GM18505 (cell line): Measurements from ENCODE around the gene ALDH3B2.
"Not testable (repeated sequence)": the region's sequence is repeated elsewhere in the genome, so short reads cannot be mapped to it uniquely, and the experiment has no call there.

ENCODE experiments used
- ATAC-seq: cut with Tn5 transposase; IDR thresholded peaks from one replicate; pipeline ENCODE4 v1.9.1; 2021; ENCODE audit not compliant: unreplicated experiment
- POLR2A ChIP-seq: IDR thresholded peaks from 4 replicates; pipeline ENCODE4 v1.6.1; 2011; ENCODE audit warnings: borderline replicate concordance; ENCODE audit not compliant: insufficient read depth, insufficient read length; ENCODE audit errors: extremely low read depth

The ALDH3B2 gene

GRCh38 chr11:67674442-67674871, at the start of gene ALDH3B2:
Gene ALDH3B2, minus strand, starts transcription at chr11:67674623. Its CDS starts 7,688 bp downstream, at chr11:67666935.
- no peak for ATAC-seq
- TF ChIP-seq POLR2A = no peak

GRCh38 chr11:67723036-67723435, 48.6 kb upstream of the ALDH3B2 start:
- not testable (repeated sequence) for ATAC-seq

- ATAC-seq = not testable (repeated sequence)
Observed at GRCh38 chr11:67716226-67716625, 41.8 kb upstream of the ALDH3B2 start.

GRCh38 chr11:67715801-67716200, 41.4 kb upstream of the ALDH3B2 start:
- ATAC-seq = not testable (repeated sequence)

DNA sequence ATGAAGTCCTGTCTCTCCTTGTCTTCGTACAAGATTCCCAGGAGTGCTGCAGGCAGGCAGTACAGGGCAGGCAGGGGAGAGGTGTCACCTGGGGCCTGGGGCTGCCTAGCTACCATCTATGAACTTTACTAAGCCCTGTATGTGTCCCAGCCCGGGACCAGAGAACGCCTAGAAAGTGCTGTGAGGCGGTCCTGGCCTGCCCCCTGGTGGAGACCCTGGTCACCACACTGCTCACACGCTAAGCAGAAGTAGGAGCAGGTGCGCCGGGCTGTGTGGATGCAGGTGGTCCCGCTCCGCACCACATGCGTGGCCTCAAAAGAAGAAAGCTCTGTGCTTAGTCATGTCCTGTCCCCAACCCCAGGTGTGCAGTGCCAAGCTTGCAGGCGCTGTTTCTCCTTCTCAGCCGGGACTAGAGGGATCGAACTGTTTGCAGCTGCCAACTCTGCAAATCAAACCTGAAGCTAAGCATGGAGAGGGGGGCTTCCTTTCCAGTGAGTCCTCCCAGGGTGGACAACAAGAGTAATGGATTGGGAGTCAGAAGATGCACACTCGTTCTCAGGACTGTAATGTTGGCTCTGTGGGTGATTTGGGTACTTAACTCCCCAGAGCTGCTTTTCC, 39.6 kb upstream of the ALDH3B2 start:
- ATAC-seq = not testable (repeated sequence)

DNA sequence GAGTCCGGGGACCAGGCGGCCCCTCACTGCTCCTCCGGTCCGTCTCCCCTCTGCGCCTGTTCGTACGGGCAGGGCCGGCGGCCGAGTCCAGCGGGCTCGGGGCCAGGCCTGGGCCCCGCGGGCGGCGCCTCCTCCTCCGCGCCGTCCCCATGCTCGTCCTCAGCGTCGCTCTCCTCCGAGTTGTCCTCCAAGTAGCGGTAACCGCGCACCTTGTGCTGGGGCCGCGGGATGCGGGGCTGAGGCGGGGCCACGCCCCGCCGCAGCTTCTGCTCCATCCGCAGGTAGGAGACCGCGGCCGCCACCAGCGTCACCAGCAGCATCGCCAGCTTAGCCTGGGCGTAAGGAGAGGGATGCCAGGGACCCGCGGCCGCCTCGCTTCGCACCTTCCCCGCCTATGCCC, 37.3 kb upstream of the ALDH3B2 start:
- ATAC-seq = not testable (repeated sequence)

- not testable (repeated sequence) for ATAC-seq
Observed at GRCh38 chr11:67711212-67711611, 36.8 kb upstream of the ALDH3B2 start.

GRCh38 chr11:67709806-67710205, 35.4 kb upstream of the ALDH3B2 start:
- ATAC-seq = not testable (repeated sequence)

- TF ChIP-seq POLR2A = no peak
- ATAC-seq = no peak
Observed at GRCh38 chr11:67705264-67705663, 30.8 kb upstream of the ALDH3B2 start.

- ATAC-seq = no peak
- no peak for TF ChIP-seq POLR2A
Observed at GRCh38 chr11:67704524-67704923, 30.1 kb upstream of the ALDH3B2 start.

GRCh38 chr11:67703709-67704108, 29.3 kb upstream of the ALDH3B2 start:
- not testable (repeated sequence) for ATAC-seq

DNA sequence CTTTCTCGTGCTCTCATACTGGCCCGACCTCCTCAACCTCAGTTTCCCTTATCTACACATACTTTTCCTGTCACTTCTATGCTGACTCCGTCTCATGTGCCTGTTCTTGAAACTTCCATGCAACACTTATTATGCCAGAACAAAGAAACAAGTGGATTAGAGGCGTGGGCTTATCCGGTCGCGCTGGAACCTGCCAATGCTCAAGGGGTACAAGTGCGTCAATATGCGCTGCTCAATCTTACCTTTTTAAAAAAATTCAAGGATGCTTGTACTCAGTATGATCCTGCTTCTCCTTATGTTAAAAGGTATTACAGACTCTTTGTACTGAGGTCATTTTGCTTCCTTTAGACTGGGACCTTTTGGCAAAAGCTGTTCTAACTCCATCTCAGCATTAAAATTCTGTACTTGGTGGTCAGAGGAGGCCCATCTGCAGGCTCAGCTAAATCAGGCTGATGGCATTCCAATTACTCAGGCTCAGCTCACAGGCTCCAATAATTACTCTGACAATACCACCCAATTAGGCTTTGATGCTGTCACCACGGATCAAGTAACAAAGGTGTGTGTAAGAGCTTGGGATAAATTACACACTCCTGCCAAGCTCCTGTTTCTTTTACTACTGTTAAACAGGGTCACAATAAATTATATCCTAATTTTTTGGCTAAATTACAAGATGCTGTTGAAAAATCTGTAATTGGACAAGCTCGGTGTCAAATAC, 26.3 kb upstream of the ALDH3B2 start:
- TF ChIP-seq POLR2A = no peak
- ATAC-seq = no peak

GRCh38 chr11:67700141-67700540, 25.7 kb upstream of the ALDH3B2 start:
- TF ChIP-seq POLR2A = no peak
- ATAC-seq = no peak

DNA sequence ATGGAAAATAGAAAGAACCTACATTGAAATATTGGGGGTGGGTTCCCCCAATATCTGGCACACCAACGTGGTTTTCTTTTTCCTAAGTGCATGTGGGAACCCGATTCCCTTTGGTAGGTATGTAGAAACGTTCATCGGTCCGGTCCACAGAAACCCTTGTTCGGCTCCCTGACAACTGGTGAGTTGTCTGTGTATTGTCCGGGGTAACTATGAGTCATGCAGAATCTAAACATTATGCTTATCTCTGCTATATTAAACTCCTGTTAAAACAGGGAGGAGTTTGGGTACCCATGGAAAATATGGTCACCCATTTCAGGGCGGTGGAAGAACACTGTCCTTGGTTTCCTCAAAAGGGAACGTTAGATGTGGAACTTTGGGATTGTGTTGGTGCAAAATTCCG, 25.1 kb upstream of the ALDH3B2 start:
- no peak for ATAC-seq
- TF ChIP-seq POLR2A = no peak

GRCh38 chr11:67698247-67698646, 23.8 kb upstream of the ALDH3B2 start:
- no peak for ATAC-seq
- no peak for TF ChIP-seq POLR2A
